Stimulated activated CD4-positive, alpha-beta T cell treated with anti-CD3 and anti-CD28 coated beads, Interleukin-1b, Interleukin-23, amount 100 ng/mL, for 4 hours (primary cell): ENCODE results near the gene VEZF1.
A peak's percentile ranks its signal among the peaks of the same experiment; 100 is the strongest.

Source experiments
- DNase-seq, 2 donors: peaks; one replicate each; pipeline ENCODE4 v3.0.0-alpha.2; 2020; ENCODE audit warnings: low read depth in 2 of 2

VEZF1 gene

GRCh38 chr17:57949649-57950048 lies 38.4 kb downstream of the VEZF1 start:
- no peak for DNase-seq

DNA sequence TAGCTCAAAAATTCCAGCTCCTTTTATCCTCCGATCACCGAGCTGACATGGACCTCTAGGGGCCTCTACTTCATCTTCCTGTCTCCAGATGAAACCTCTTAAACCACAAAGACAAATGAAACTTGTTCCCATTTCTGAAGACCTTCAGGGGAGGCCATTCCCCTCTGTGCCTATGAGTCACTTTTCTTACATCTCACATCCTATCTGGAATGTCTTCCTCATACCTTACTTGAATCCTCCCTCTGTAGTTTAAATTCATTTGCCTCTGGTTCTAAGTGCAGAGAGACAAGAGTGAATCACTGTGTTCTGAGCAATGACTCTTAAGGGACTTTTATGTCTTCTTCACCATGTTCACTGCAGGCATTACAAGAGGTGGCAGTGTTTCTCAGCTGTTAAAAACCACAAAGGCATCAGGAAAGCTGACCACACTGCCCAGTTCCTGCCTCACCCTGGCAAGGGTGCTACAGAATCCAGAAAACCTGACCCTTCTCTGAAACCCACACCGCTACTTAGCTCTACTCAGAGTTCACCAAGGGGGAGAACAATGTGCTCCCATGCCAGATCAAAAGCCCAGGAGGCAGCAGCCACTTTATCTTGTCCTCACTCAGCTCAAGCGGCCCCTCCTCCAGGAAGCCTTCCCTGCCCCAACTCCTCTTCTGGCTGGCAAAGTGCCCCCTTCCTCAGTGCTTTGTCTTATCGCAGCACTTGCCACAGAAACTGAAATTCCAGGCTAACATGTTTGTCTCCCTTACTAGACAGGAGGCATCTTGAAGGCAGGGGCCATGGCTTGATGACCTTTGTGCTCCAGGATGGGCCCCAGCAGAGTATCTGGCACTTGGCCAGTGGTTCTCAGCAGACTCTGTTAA lies 39.3 kb downstream of the VEZF1 start:
- DNase-seq = no peak

GRCh38 chr17:57948169-57948554 lies 39.9 kb downstream of the VEZF1 start:
- DNase-seq = no peak

DNA sequence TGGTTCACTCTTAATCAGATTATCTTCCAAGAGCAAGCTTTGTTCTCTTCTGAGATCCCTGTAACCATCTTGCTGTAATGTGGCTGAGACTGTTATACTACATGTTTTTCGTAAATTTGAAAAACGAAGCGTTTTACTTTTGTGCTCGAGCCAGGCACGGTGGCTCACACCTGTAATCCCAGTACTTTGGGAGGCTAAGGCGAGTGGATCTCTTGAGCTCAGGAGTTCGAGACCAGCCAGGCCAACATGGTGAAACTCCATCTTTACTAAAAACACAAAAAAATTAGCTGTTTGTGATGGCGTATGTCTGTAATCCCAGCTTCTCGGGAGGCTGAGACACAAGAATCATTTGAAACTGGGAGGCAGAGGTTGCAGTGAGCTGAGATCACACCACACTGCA lies 40.7 kb downstream of the VEZF1 start:
- no peak for DNase-seq

- no peak for DNase-seq
Measured at GRCh38 chr17:57946798-57947358, 41.2 kb downstream of the VEZF1 start.

- DNase-seq = no peak
Measured at GRCh38 chr17:57945996-57946797, 41.9 kb downstream of the VEZF1 start.

GRCh38 chr17:57944908-57945307 lies 43.1 kb downstream of the VEZF1 start:
- no peak for DNase-seq

- no peak for DNase-seq
Measured at GRCh38 chr17:57943645-57944044, 44.4 kb downstream of the VEZF1 start.

- no peak for DNase-seq
Measured at GRCh38 chr17:57943140-57943539, 44.9 kb downstream of the VEZF1 start.

- no peak for DNase-seq
Measured at GRCh38 chr17:57941384-57942370, 46.4 kb downstream of the VEZF1 start.

GRCh38 chr17:57940653-57941329 lies 47.3 kb downstream of the VEZF1 start:
- no peak for DNase-seq

DNA sequence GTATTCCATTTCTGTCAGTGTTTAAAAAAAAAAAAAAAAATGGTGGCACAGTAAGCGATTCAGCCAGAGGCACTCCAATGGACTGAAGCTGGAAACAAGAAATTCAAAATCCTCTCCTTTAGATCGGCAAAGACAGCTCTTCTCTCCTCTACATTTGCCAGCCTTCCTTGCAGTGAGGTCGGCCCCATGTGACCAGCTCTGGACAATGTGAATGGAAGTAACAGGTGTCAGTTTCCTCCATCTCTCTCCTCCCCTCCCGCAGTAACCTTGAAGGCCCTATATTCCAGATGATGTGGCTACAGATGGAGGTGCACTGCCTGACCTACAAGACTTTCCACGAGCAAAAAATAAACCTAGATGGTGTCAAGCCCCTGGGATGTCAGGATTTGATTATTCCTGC lies 47.8 kb downstream of the VEZF1 start:
- no peak for DNase-seq

DNA sequence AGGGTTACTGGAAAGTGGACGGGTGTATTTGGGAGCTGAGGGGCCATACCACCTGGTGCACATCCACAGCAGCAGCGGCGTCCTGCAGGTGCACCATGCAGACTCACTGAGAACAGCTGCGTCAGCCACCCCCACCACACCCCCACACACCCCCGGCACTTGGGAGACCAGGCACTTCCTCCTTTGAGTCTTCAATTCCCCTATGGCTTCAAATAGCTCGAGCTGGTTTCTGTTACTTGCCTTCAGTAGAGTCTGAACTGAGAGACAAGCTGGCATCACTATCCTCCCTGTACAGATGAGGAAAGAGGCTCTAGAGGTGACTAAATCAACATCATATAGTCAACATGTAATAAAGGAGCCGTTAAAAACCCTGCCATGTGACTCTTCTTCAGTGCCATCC lies 48.3 kb downstream of the VEZF1 start:
- DNase-seq = peak in 1 of 2 donors; percentile 25

GRCh38 chr17:57938061-57938502 lies 50.0 kb downstream of the VEZF1 start:
- DNase-seq = no peak

GRCh38 chr17:57937492-57937891 lies 50.6 kb downstream of the VEZF1 start:
- no peak for DNase-seq

GRCh38 chr17:57935833-57936807 lies 51.9 kb downstream of the VEZF1 start:
- DNase-seq = no peak

- no peak for DNase-seq
Measured at GRCh38 chr17:57931488-57932137, 56.4 kb downstream of the VEZF1 start.

GRCh38 chr17:57930239-57930638 lies 57.8 kb downstream of the VEZF1 start:
- no peak for DNase-seq

DNA sequence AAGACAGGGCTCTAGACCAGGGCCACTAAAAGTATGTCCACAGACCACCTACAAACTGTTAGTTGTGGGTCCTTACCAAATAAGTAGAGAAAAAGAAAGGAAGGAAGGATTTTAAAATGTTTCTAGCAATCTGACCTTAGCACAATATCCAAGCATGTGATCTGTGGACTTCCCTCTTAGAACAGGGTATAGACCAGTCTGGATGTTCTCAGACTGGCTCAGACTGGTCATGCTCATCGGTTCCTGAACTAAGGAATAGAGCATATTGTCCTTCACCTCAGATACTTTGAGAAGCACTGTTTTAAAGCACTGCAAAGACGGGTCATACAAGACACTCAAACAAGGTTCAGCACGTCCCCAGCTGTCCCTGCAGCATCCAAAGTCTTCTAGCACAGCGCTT lies 58.7 kb downstream of the VEZF1 start:
- DNase-seq = no peak
